A549 (cell line): ENCODE data around the gene MRPS22. TPM values are rescaled to one million over a fixed set of nuclear protein-coding genes. Genes with fewer than 3 reads are reported as not detected.

Experiments
- ATAC-seq, 2 experiments: fragments of 200-7000 bp in 1 of 2; fragments of >200 bp in 1 of 2; cut with Nextera tagmentation in 1 of 2; cut with Tn5 transposase in 1 of 2; 3 replicates each; pipeline versions ENCODE4 v1.8.0 to v1.9.1; 2018 to 2020; ENCODE audit warnings: mild to moderate bottlenecking in 1 of 2, moderate library complexity in 1 of 2
- CTCF ChIA-PET: fragments of 300-600 bp; sonication (Branson Sonifier 250); formaldehyde crosslinking; extraction: SDS; loops from one replicate; lab custom pipeline; 2021; ENCODE audit warnings: antibody characterized with exemption, inconsistent platforms; lab: Yijun Ruan, JAX
- POLR2A ChIA-PET: fragments of 350-600 bp; formaldehyde crosslinking; extraction: SDS; loops from one replicate; lab custom pipeline; 2021; ENCODE audit warnings: antibody characterized with exemption, inconsistent platforms; lab: Yijun Ruan, JAX
- DNase-seq, 2 experiments: peaks; one replicate each; pipeline versions ENCODE4 v3.0.0 to v3.0.0-alpha.2; 2011 to 2016; ENCODE audit warnings: low read depth in 1 of 2, low spot score in 1 of 2
- FAIRE-seq: peaks from 2 replicates; lab custom pipeline; 2011; peaks lifted over from hg19 to GRCh38; lab: Jason Lieb, UNC
- H3K27ac ChIP-seq, 2 experiments: fragments of >200 bp; sonication (Bioruptor Twin); formaldehyde crosslinking; 3 replicates each; pipeline ENCODE4 v1.5.1; 2016 to 2017
- H3K4me1 ChIP-seq: fragments of >200 bp; sonication (Bioruptor Twin); formaldehyde crosslinking; 3 replicates; pipeline ENCODE4 v1.6.1; 2016
- H3K4me2 ChIP-seq: fragments of >200 bp; sonication (Bioruptor Twin); formaldehyde crosslinking; 3 replicates; pipeline ENCODE4 v1.6.1; 2016
- H3K4me3 ChIP-seq: fragments of >200 bp; sonication (Bioruptor Twin); formaldehyde crosslinking; 3 replicates; pipeline ENCODE4 v1.5.1; 2016
- H3K9me3 ChIP-seq: fragments of >200 bp; sonication (Bioruptor Twin); formaldehyde crosslinking; 3 replicates; pipeline ENCODE4 v1.6.1; 2016
- CHD2 ChIP-seq: fragments of 150-350 bp; IDR thresholded peaks from 2 replicates; pipeline ENCODE4 v1.6.1; 2014; ENCODE audit warnings: low read length; ENCODE audit not compliant: partially characterized antibody
- EP300 ChIP-seq, 2 experiments: fragments of >200 bp; sonication (Bioruptor Twin); formaldehyde crosslinking; IDR thresholded peaks; 2 replicates in 1 of 2; 3 replicates in 1 of 2; pipeline ENCODE4 v1.6.1; 2016 to 2017
- FOSL2 ChIP-seq, 2 experiments: fragments of 450-650 bp in 1 of 2; fragments of >200 bp in 1 of 2; sonication (Bioruptor Twin) in 1 of 2; formaldehyde crosslinking; IDR thresholded peaks; 2 replicates each; pipeline versions ENCODE4 v1.5.0 to v1.6.1; 2016 to 2020; ENCODE audit warnings: mild to moderate bottlenecking in 1 of 2, moderate library complexity in 1 of 2
- HEYL ChIP-seq: fragments of 250-450 bp; sonication (Bioruptor Pico); IDR thresholded peaks from 2 replicates; pipeline ENCODE4 v1.8.0; 2021; ENCODE audit warnings: mild to moderate bottlenecking, moderate library complexity
- HMGXB4 ChIP-seq: fragments of 250-450 bp; sonication (Bioruptor Pico); IDR thresholded peaks from 2 replicates; pipeline ENCODE4 v1.5.0; 2021; ENCODE audit warnings: mild to moderate bottlenecking, moderate library complexity, borderline replicate concordance
- HOXB13 ChIP-seq: fragments of 250-450 bp; sonication (Bioruptor Pico); IDR thresholded peaks from 2 replicates; pipeline ENCODE4 v1.5.0; 2020; ENCODE audit warnings: low read depth, mild to moderate bottlenecking, moderate library complexity
- JUN ChIP-seq, 2 experiments: fragments of >200 bp; sonication (Bioruptor Twin); formaldehyde crosslinking; IDR thresholded peaks; 2 replicates in 1 of 2; 3 replicates in 1 of 2; pipeline ENCODE4 v1.6.1; 2016 to 2017
- JUNB ChIP-seq: fragments of >200 bp; sonication (Bioruptor Twin); formaldehyde crosslinking; IDR thresholded peaks from 2 replicates; pipeline ENCODE4 v1.6.1; 2016
- NFE2L2 ChIP-seq: fragments of 150-350 bp; conservative IDR thresholded peaks from 2 replicates; pipeline ENCODE4 v1.6.1; 2014; ENCODE audit warnings: low read length
- REST ChIP-seq: fragments of 200-600 bp; sonication (generic); IDR thresholded peaks from 2 replicates; pipeline ENCODE4 v1.6.1; 2016; ENCODE audit warnings: antibody characterized with exemption, mild to moderate bottlenecking, moderate library complexity
- RFX5 ChIP-seq: fragments of 450-650 bp; IDR thresholded peaks from 2 replicates; pipeline ENCODE4 v1.7.1; 2014; ENCODE audit warnings: antibody characterized with exemption, mild to moderate bottlenecking, moderate library complexity
- RNF2 ChIP-seq: fragments of 200-600 bp; sonication (generic); IDR thresholded peaks from 2 replicates; pipeline ENCODE4 v1.6.1; 2016; ENCODE audit warnings: low read depth, mild to moderate bottlenecking, antibody characterized with exemption, moderate library complexity, borderline replicate concordance
- TP53 ChIP-seq: fragments of 250-450 bp; sonication (Bioruptor Pico); IDR thresholded peaks from 2 replicates; pipeline ENCODE4 v1.5.0; 2021; ENCODE audit warnings: mild to moderate bottlenecking, moderate library complexity
- ZC3H11A ChIP-seq: fragments of 450-650 bp; IDR thresholded peaks from 2 replicates; pipeline ENCODE4 v1.6.1; 2014; ENCODE audit warnings: antibody characterized with exemption, mild to moderate bottlenecking
- ZFP36 ChIP-seq: fragments of 450-650 bp; IDR thresholded peaks from 2 replicates; pipeline ENCODE4 v1.6.1; 2014; ENCODE audit warnings: borderline replicate concordance; ENCODE audit not compliant: partially characterized antibody
- WGBS: methylation state at CpG from one replicate; pipeline ENCODE4 v1.1.6; 2017; ENCODE audit errors: missing lambda C conversion rate; 5-methylcytosine and 5-hydroxymethylcytosine counted together
- polyA plus RNA-seq, 4 experiments: library from polyadenylated mRNA; depleted of rRNA in 3 of 4; stranded (reverse); fragments of >200 nt; fragmentation: RNase III in 1 of 4; extraction: RNeasy Plus Mini Kit Qiagen cat#74134 plus additional on column Dnase treatment in 1 of 4; gene quantifications; 2 replicates in 3 of 4; 3 replicates in 1 of 4; pipeline ENCODE4 v1.2.3, GENCODE V29; 2011 to 2017

Gene MRPS22
- polyA plus RNA-seq, 2 of the 4 experiments (the other 2 are of a cell fraction) = 47.3 to 57.3 TPM

- TF ChIP-seq REST = no peak
Observed at GRCh38 chr3:139307072-139307491, 36.7 kb upstream of the MRPS22 start (continued).

GRCh38 chr3:139307601-139308555 lies 35.9 kb upstream of the MRPS22 start:
- FAIRE-seq (no peak), ATAC-seq (peak in 1 of 2 experiments; percentile 5; a peak in 2 of 6 replicates), DNase-seq (no peak)
- CTCF ChIA-PET = interaction anchor here (0.9 to 1.5 kb wide), 5 partner anchors 9 to 196 kb away, joined by 3 to 4 read pairs (median 3); no protein-coding TSS in a partner anchor
- Histone ChIP-seq H3K27ac (peak overlapping the region; percentile 88 to 92), H3K4me2 (peak overlapping the region; percentile 72), H3K9me3 (no peaks in the 10 kb centered on the region), H3K4me3 (no peak overlapping the region), H3K4me1 (peaks cover 60% of the 10 kb centered on the region)
- POLR2A ChIA-PET = no interaction called here
- 86% methylated on average over 6 of the region's 6 CpGs for WGBS
- TF ChIP-seq JUN (IDR thresholded peaks at IDR 0.05) (0 out of 5 replicates have a peak, but pooled peaks of 1 of the 2 experiments have one; percentile 6), HEYL (no peak), TP53 (CRISPR knock-in tag) (no peak), NFE2L2 (no peak)

GRCh38 chr3:139308560-139308959 lies 35.3 kb upstream of the MRPS22 start:
- Histone ChIP-seq H3K4me3 (no peak overlapping the region), H3K4me1 (peaks cover 59% of the 10 kb centered on the region), H3K27ac (peak overlapping the region; percentile 88 to 92), H3K4me2 (peak overlapping the region; percentile 72), H3K9me3 (no peaks in the 10 kb centered on the region)
- DNase-seq (peak; percentile 48 to 56), ATAC-seq (peak; percentile 12 to 48; a peak in 5 of 6 replicates), FAIRE-seq (no peak)
- 0% methylated on average over 4 of the region's 4 CpGs for WGBS
- ChIA-PET POLR2A (no interaction called here), CTCF (interaction anchor here (0.9 to 1.5 kb wide), 4 partner anchors 9 to 197 kb away, joined by 3 to 4 read pairs (median 3); no protein-coding TSS in a partner anchor)
- TF ChIP-seq HOXB13 (CRISPR knock-in tag) (no peak), RNF2 (no peak), FOSL2 (IDR thresholded peaks at IDR 0.05) (peak; percentile 44; the same call in 1 of the 2 replicates), FOSL2 (CRISPR knock-in tag; IDR thresholded peaks at IDR 0.05) (peak; percentile 19; the same call in 1 of the 2 replicates), HMGXB4 (CRISPR knock-in tag) (no peak), JUNB (peak; percentile 37; the same call in 1 of the 2 replicates), ZFP36 (no peak), CHD2 (no peak), RFX5 (no peak), EP300 (IDR thresholded peaks at IDR 0.05) (peak in 1 of 2 experiments; percentile 16; a peak in 1 of 5 replicates), ZC3H11A (no peak)
